ENCODE results near the gene NKIRAS1. TPM values are rescaled to one million over a fixed set of nuclear protein-coding genes. Genes with fewer than 3 reads are reported as not detected.

Gene NKIRAS1
- total and polyA plus RNA-seq, 2 of the 8 experiments (the other 6 are each of a cell fraction or from before 2014, with no cell fraction given): 3.4 to 7.0 TPM

- H2BK15ac ChIP-seq (ENCODE audit: low read length): no peak overlapping the region
- H3K56ac ChIP-seq (replicated peaks; ENCODE audit: insufficient read length, low read depth, low read length): no peak overlapping the region
- no peak overlapping the region for H4K91ac ChIP-seq (replicated peaks; ENCODE audit: insufficient read length, low read length)
- no peak overlapping the region for H3K23ac ChIP-seq (ENCODE audit: insufficient read length)
- no peak overlapping the region for H3K9ac ChIP-seq (replicated peaks in 1 of 4; ENCODE audit: extremely low read depth in 1 of 4, low read depth in 3 of 4, low read length in 3 of 4)
- no peak for FAIRE-seq
- DNase-seq (ENCODE audit: low read depth in 1 of 2, low spot score in 2 of 2): no peak
- no peak overlapping the region for H4K5ac ChIP-seq (ENCODE audit: insufficient read length, low read depth, low read length)
- no peak overlapping the region for H3K27ac ChIP-seq (ENCODE audit: low read depth, low read length)
- H3K36me3 ChIP-seq (ENCODE audit: control insufficient read depth in 2 of 4, insufficient read depth in 4 of 4, low read length in 3 of 4): no peaks in the 10 kb centered on the region; a peak in 1 of 8 replicates
- H3K79me1 ChIP-seq (ENCODE audit: low read depth, low read length): no peaks in the 10 kb centered on the region
- H4K8ac ChIP-seq (ENCODE audit: extremely low read depth, insufficient read depth, low read length): no peak overlapping the region
- H3K79me2 ChIP-seq (ENCODE audit: control insufficient read depth in 1 of 2, insufficient read depth in 2 of 2, low read length in 2 of 2): no peaks in the 10 kb centered on the region
- 68% methylated on average over 4 of the region's 4 CpGs; no CpG with 5 or more reads in 1 of the 2 experiments for WGBS, 2 experiments (ENCODE audit: extremely low coverage in 1 of 2, insufficient coverage in 1 of 2, insufficient read length in 1 of 2, insufficient replicate concordance in 2 of 2, low coverage in 1 of 2, low lambda C conversion rate in 2 of 2, missing lambda C conversion rate in 1 of 2)
- ChIA-PET POLR2A (ENCODE audit: partially characterized antibody) (interaction anchor here (19.1 kb wide), 1 partner anchor 14 kb away, joined by 363 read pairs; the partner anchor contains the start of genes NKIRAS1 and RPL15), CTCF (ENCODE audit: partially characterized antibody) (interaction anchor here (1.1 to 1.2 kb wide), 2 partner anchors 9 to 10 kb away, joined by 3 to 4 read pairs; no protein-coding TSS in a partner anchor)
- H2BK5ac ChIP-seq (ENCODE audit: low read depth, low read length): no peak overlapping the region
- no peak overlapping the region for H3K4me2 ChIP-seq (ENCODE audit: insufficient read depth in 1 of 2, low read depth in 2 of 2, low read length in 2 of 2)
- no peak overlapping the region for H3K14ac ChIP-seq (ENCODE audit: insufficient read length)
- H3K18ac ChIP-seq (ENCODE audit: extremely low read depth, low read length): no peak overlapping the region
- H2AFZ ChIP-seq (ENCODE audit: low read length): no peak overlapping the region
- H2AK5ac ChIP-seq (ENCODE audit: low read depth, low read length): no peak overlapping the region
- no peaks in the 10 kb centered on the region for H3K27me3 ChIP-seq (replicated peaks in 1 of 4; ENCODE audit: control insufficient read depth in 3 of 4, extremely low read depth in 1 of 4, insufficient read depth in 3 of 4, low read length in 3 of 4)
- no peaks in the 10 kb centered on the region for H3K9me3 ChIP-seq (ENCODE audit: insufficient read depth in 2 of 2, low read depth in 1 of 2, low read length in 1 of 2)
- peaks cover 0 to 2% (median 0%) of the 10 kb centered on the region in 4 experiments; a peak in 1 of 7 replicates for H3K4me1 ChIP-seq (replicated peaks in 1 of 4; ENCODE audit: control insufficient read depth in 3 of 4, insufficient read depth in 4 of 4, low read length in 3 of 4)
- no peak overlapping the region for H3K4me3 ChIP-seq (ENCODE audit: extremely low read depth in 1 of 4, insufficient read depth in 2 of 4, low read depth in 3 of 4, low read length in 4 of 4)
- H2BK120ac ChIP-seq (replicated peaks; ENCODE audit: low read depth, low read length): no peak overlapping the region
- no peak overlapping the region for H2BK12ac ChIP-seq (ENCODE audit: low read depth, low read length)
- H4K20me1 ChIP-seq (replicated peaks in 1 of 2; ENCODE audit: control insufficient read depth in 1 of 2, insufficient read depth in 2 of 2, low read length in 2 of 2): no peaks in the 10 kb centered on the region
- H3K23me2 ChIP-seq (ENCODE audit: low read depth, low read length): no peaks in the 10 kb centered on the region
- H3K4ac ChIP-seq (replicated peaks; ENCODE audit: insufficient read length, low read depth, low read length): no peak overlapping the region
- no peak overlapping the region for H2BK20ac ChIP-seq (ENCODE audit: low read length)
- TF ChIP-seq JUN (IDR thresholded peaks at IDR 0.05; ENCODE audit: low read depth, low read length): no peak
- TF ChIP-seq KDM4A (IDR thresholded peaks at IDR 0.05; ENCODE audit: low read depth, low read length, severe bottlenecking): no peak
- no peak for TF ChIP-seq USF2 (IDR thresholded peaks at IDR 0.05; ENCODE audit: low read length)
- no peak for TF ChIP-seq JUND (IDR thresholded peaks at IDR 0.05; ENCODE audit: low read length)
- TF ChIP-seq ZNF274 (IDR thresholded peaks at IDR 0.05; ENCODE audit: borderline replicate concordance, extremely low read depth, low read length): no peak
- TF ChIP-seq RAD21 (IDR thresholded peaks at IDR 0.05 in 1 of 2, conservative IDR thresholded peaks at IDR 0.05 in 1 of 2; ENCODE audit: low read depth in 2 of 2, low read length in 2 of 2): no peak
- no peak for TF ChIP-seq BRCA1 (IDR thresholded peaks at IDR 0.05; ENCODE audit: low read depth, low read length)
- no peak for TF ChIP-seq CREB1 (IDR thresholded peaks at IDR 0.05)
- no peak for TF ChIP-seq KDM5A (IDR thresholded peaks at IDR 0.05; ENCODE audit: low read length)
- TF ChIP-seq RFX5 (IDR thresholded peaks at IDR 0.05; ENCODE audit: borderline replicate concordance, low read depth, low read length): no peak
- no peak for TF ChIP-seq SP4 (IDR thresholded peaks at IDR 0.05; ENCODE audit: low read length)
- no peak for TF ChIP-seq EP300 (IDR thresholded peaks at IDR 0.05; ENCODE audit: borderline replicate concordance in 1 of 2, low read depth in 2 of 2, low read length in 2 of 2)
- no peak for TF ChIP-seq MAFK (IDR thresholded peaks at IDR 0.05; ENCODE audit: low read depth, low read length)
- no peak for TF ChIP-seq TBP (IDR thresholded peaks at IDR 0.05; ENCODE audit: low read depth, low read length)
Observed at GRCh38 chr3:23934253-23934652, 17.5 kb upstream of the NKIRAS1 start.

Measured in H1 (cell line).